8988T (cell line): Measurements from ENCODE around the gene PARP6.

Source experiments
- DNase-seq: peaks from one replicate; pipeline ENCODE4 v3.0.0; 2011

The PARP6 gene

DNA sequence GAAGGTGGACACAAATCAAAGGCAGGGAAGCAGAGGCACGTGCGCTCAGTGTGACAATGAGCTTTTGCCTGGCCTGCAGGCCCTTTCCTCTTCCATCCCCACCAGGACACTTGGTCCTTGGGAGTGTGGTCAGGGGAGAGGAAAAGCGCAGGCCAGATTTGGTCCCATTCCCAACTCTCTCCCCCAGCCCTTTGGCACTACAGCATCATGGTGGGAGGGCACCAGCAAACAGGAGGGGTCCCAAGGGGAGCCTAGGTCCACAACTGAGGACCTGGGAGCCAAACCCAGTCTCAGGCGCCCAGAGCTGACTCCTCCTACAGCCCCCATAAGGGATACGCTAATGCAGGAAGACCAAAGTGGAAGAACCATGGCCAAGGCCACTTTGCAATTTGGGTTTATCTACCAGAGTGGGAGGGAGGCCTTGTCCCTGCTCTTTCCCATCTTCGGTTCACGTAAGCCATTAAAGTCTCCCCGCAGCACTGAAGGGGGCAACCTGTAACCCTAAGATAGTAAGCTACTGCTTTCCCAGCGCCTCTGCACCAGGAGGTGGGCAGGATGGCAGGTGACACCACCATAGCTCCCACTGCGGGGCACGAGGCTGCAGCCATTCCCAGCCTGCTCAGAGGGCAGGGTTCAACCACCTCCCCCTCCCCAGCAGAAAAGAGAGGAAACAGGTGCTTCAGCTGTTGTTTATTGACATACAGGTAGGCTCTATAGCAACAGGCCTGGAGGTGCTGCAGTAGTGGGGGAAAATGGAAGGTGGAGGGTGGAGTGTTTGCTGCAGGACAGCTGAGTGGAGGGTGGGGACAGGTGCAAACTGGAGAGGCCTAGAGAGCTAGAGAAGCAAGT, 73.8 kb downstream of the PARP6 start:
- no peak for DNase-seq

DNA sequence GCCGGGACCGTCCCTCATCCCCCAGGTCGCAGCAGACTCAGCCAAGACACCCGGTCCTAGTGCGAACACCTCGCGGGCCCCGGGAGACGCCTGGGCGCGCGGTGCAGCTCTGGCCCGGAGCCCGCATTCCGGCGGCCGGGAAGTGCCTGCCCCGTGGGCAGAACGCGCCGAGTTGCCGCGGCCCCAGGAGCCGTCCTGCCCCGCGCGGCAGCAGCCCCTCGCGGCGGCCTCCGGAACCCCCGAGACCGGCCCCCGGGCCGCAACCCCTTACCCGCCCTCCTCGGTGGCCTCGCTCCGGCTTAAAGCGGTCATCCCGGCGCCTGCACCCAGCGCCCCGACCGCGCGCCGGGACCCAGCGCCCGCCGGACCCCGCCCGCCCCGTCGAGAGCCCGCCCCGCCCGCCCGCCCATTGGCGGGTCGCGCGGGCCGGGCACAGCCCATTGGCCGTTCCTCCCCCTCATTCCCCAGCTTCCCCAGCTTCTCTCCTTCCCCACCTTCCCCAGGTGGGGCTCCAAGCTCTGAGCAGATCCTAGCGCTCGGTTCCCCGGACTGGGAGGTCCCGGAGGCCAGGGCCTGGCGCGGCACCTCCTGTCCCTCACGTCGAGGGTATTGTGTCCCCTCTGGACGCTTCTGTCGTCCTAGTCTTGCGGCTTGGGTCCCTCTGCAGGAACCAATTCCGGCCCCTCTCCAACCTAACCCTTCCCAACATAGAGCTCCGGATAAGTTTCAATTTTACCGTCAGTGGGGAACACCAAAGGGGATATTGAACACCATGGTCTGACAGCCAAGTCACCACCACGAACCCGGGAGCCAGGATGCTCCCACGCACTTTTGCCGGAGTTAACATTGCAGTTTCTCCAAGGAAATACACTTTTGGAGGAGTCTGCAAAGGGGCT, 74.6 kb downstream of the PARP6 start, which contains the start of gene GRAMD2A:
GRAMD2A (minus strand) TSS at position 328 of the 896 bp plus-strand sequence.
- no peak for DNase-seq

DNA sequence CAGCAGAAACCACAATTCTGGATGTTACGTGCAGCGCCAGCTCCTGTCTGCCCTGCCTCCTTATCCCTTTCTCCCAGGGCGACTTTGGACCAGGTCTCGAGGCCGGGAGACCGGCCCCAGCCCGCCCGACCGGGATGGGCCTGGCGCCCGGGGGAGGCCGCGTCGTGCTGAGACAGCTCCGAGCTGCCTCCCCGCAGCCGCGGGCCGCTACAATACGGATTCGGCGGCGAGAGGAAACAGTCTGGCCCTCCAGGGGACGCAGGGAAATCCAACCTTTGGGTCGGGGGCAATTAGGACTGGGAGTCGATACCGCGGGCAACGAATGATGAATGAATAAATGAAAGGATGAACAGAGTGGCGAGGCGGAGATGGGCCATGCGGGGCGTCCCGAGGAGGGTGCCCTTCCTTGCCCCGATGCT, 75.3 kb downstream of the PARP6 start:
- DNase-seq: no peak

DNA sequence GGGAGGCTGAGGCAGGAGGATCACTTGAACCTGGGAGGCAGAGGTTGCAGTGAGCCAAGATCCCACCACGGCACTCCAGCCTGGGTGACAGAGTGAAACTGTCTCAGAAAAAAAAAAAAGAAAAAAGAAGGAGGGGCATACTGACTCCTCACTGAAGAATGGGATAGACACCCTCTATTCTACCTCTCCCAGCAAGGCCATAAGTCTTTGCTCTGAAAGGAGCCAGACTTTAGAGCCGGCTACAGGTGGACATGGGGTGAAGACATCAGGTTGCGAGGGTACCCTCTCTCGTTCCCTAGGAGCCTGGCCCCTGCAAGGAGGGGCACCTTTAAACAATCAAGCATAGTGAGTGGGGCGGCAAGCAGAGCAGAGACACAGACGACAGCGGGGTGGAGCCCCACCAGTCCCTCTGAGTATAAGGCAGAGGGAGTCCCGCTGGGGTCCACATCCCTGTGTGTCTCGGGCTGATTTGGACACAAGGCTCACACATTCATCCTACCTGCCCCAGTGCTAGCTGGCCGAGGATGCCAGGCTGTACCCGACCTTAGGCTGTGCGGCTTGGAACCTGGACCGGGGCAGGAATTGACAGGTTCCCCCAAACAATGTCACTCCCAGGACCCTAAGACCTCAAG, 75.8 kb downstream of the PARP6 start:
- no peak for DNase-seq

DNA sequence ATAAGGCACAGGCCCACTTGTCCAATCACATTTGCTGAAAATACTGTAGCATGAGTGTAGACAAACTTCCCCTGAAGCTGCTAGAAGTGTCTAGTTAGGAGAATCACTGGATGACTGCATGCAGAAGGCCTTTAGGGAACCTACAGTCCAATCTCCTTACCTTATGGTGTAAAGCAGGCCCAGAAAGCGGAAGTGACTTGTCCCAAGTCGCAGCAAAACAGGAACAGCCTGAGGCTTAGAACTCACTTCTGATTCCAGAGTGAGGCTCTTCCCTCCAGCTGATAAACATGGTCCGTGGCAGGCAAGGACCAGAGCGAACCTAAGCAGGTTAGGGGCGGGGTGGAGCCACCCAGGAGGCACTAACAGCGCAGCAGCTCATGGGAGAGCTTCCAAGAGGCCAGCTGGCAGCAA, 77.2 kb downstream of the PARP6 start:
- no peak for DNase-seq

DNA sequence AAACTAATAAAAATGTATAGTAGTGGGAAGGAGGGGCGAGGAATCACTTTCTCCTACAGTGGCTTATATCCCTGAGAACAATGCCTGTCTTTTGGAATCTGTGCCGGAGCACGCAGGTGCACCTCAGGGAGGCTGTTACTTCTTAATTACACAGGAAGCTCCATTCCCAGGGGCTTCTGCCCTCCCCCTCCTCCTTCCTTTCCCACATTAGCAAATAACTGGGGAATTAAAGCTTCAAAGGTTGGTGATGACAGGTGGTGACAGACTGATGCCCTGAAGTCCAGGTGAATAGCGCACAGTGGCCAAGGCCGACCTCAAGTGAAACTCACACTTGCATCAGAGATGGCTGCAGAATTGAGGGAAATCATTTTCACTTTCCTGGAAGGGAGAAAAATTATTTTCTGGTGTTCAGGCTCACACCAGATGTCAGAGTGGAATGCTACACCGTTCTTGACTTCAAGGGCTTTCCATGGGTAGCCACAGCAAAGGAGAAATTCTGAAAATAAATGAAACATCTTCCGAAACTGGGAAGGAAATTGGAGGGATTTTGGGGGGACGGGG, 78.4 kb downstream of the PARP6 start:
- no peak for DNase-seq

DNA sequence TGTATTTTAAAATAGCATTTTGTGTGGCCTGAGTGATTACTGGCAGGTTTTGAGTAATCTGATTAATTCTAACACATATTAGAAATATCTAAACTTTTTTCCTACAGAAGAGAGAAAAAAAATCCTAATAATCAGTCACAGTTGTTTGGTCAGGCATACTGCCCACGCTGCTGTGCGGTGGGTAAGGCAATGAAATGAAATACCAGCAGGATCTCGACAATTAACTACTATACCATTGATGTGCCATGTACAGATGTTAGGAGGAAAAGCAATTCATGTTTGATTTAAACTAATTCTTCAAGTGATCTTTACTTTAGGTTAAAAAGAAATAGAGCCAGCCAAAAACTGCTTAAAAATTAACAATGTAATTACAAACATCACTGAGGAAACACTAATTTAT, 79.9 kb downstream of the PARP6 start:
- no peak for DNase-seq
